Esophagus muscularis mucosa (tissue), 4 donors: ENCODE data around the gene ANKRD44. TPM values are rescaled to one million over a fixed set of nuclear protein-coding genes. Genes with fewer than 3 reads are reported as not detected.

Experiments
- DNase-seq: peaks from one replicate; pipeline ENCODE4 v3.0.0-alpha.2; 2017; ENCODE audit errors: extremely low spot score
- H3K27ac ChIP-seq, 4 donors: fragments of 200-600 bp; sonication (generic); replicated peaks in 1 of 4; 1 replicate in 3 of 4; 2 replicates in 1 of 4; pipeline ENCODE4 v1.5.1; 2016 to 2019; ENCODE audit warnings: mild to moderate bottlenecking in 1 of 4
- H3K27me3 ChIP-seq, 4 donors: fragments of 200-600 bp; sonication (generic); one replicate each; pipeline versions ENCODE4 v1.5.1 to v1.6.0; 2016 to 2019
- H3K36me3 ChIP-seq, 4 donors: fragments of 200-600 bp; sonication (generic); one replicate each; pipeline ENCODE4 v1.5.1; 2016 to 2019
- H3K4me1 ChIP-seq, 4 donors: fragments of 200-600 bp; sonication (generic); one replicate each; pipeline ENCODE4 v1.5.1; 2016 to 2019
- H3K4me3 ChIP-seq, 4 donors: fragments of 200-600 bp; sonication (generic); 1 replicate in 2 of 4; 2 replicates in 2 of 4; pipeline ENCODE4 v1.5.1; 2016 to 2019; ENCODE audit warnings: mild to moderate bottlenecking in 4 of 4, moderate library complexity in 1 of 4
- H3K9me3 ChIP-seq, 4 donors: fragments of 200-600 bp; sonication (generic); 1 replicate in 3 of 4; 2 replicates in 1 of 4; pipeline ENCODE4 v1.5.1; 2016 to 2019
- CTCF ChIP-seq, 3 experiments: fragments of 200-600 bp in 2 of 3; fragments of 450-650 bp in 1 of 3; sonication (generic) in 2 of 3; IDR thresholded peaks; one replicate each; pipeline ENCODE4 v1.5.1; 2017 to 2019; ENCODE audit warnings: antibody characterized with exemption in 3 of 3, mild to moderate bottlenecking in 2 of 3, moderate library complexity in 1 of 3
- EP300 ChIP-seq: sonication (generic); formaldehyde crosslinking; IDR thresholded peaks from one replicate; pipeline ENCODE4 v1.6.1; 2017; ENCODE audit warnings: antibody characterized with exemption
- POLR2A ChIP-seq: fragments of 450-650 bp; IDR thresholded peaks from one replicate; pipeline ENCODE4 v1.6.1; 2017; ENCODE audit warnings: antibody characterized with exemption, moderate library complexity, mild to moderate bottlenecking, low read depth
- POLR2AphosphoS5 ChIP-seq, 2 donors: sonication (generic); formaldehyde crosslinking; IDR thresholded peaks; one replicate each; pipeline ENCODE4 v1.6.1; 2017; ENCODE audit warnings: antibody characterized with exemption in 2 of 2
- WGBS: methylation state at CpG from one replicate; pipeline ENCODE4 v1.1.5; 2018; 5-methylcytosine and 5-hydroxymethylcytosine counted together
- intact Hi-C: fragments of 100-400 bp; cut with DNase I; formaldehyde crosslinking; loops from one replicate; pipeline ENCODE4 v1.15.1; 2023
- total RNA-seq, 4 donors: library from RNA; depleted of rRNA; stranded (reverse); fragments of >200 nt; gene quantifications; one replicate each; pipeline versions ENCODE4 v1.1.0 to v1.2.1, GENCODE V29; 2016

The ANKRD44 gene
- total RNA-seq, 4 donors from 2014 or later: 41.4 to 76.6 (median 48.1) TPM

DNA sequence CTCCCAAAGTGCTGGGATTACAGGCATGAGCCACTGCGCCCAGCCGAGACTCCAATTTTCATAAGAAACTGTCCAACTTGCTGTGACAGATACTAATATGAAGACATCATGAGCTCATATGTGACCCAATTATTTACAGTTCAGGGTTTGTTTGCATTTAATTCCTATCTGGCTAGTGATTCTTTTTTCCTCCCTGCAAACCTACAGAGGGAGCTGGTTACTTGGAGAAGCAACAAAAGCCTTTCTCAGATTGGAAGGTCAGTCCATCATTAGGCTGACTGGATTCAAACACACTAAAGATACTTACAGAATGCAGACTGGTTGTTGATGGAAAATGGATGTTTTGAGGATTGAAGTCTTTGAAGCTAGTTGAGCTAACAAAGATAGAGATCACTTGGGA, 176.4 kb downstream of the ANKRD44 start:
- TF ChIP-seq EP300: no peak
- TF ChIP-seq CTCF (IDR thresholded peaks at IDR 0.05): no peak
- TF ChIP-seq POLR2AphosphoS5 (IDR thresholded peaks at IDR 0.05): no peak
- TF ChIP-seq POLR2A: no peak
- WGBS: 92% methylated on average over 2 of the region's 2 CpGs
- no peak for DNase-seq
- Histone ChIP-seq H3K9me3 (no peaks in the 10 kb centered on the region), H3K4me1 (peaks cover 0 to 62% (median 42%) of the 10 kb centered on the region in 4 donors), H3K4me3 (no peak overlapping the region), H3K27ac (no peak overlapping the region), H3K36me3 (peaks cover 0 to 6% (median 0%) of the 10 kb centered on the region in 4 donors), H3K27me3 (no peaks in the 10 kb centered on the region)
- intact Hi-C loops: no loop called here

GRCh38 chr2:197131558-197131855, 179.1 kb downstream of the ANKRD44 start:
- H3K4me1 ChIP-seq: peaks cover 0 to 55% (median 34%) of the 10 kb centered on the region in 4 donors
- WGBS: 84% methylated on average over 4 of the region's 4 CpGs
- TF ChIP-seq CTCF (IDR thresholded peaks at IDR 0.05): no peak
- TF ChIP-seq POLR2A: no peak
- TF ChIP-seq EP300: no peak
- TF ChIP-seq POLR2AphosphoS5 (IDR thresholded peaks at IDR 0.05): no peak
- no peak overlapping the region for H3K4me3 ChIP-seq
- intact Hi-C loops: no loop called here
- no peaks in the 10 kb centered on the region for H3K9me3 ChIP-seq
- DNase-seq: no peak
- no peaks in the 10 kb centered on the region for H3K27me3 ChIP-seq
- peak overlapping the region in 1 of 4 donors; percentile 20 for H3K27ac ChIP-seq
- H3K36me3 ChIP-seq: peaks cover 0 to 6% (median 0%) of the 10 kb centered on the region in 4 donors

GRCh38 chr2:197130318-197130717, 180.3 kb downstream of the ANKRD44 start:
- TF ChIP-seq POLR2AphosphoS5 (IDR thresholded peaks at IDR 0.05): no peak
- TF ChIP-seq CTCF (IDR thresholded peaks at IDR 0.05): no peak
- H3K9me3 ChIP-seq: no peaks in the 10 kb centered on the region
- H3K27me3 ChIP-seq: no peaks in the 10 kb centered on the region
- intact Hi-C loops: no loop called here
- H3K36me3 ChIP-seq: peaks cover 0 to 3% (median 0%) of the 10 kb centered on the region in 4 donors
- DNase-seq: no peak
- H3K4me1 ChIP-seq: peaks cover 0 to 62% (median 44%) of the 10 kb centered on the region in 4 donors
- H3K4me3 ChIP-seq: no peak overlapping the region
- H3K27ac ChIP-seq: peak overlapping the region in 2 of 4 donors; percentile 4 to 38
- WGBS: 63% methylated on average over 6 of the region's 6 CpGs

DNA sequence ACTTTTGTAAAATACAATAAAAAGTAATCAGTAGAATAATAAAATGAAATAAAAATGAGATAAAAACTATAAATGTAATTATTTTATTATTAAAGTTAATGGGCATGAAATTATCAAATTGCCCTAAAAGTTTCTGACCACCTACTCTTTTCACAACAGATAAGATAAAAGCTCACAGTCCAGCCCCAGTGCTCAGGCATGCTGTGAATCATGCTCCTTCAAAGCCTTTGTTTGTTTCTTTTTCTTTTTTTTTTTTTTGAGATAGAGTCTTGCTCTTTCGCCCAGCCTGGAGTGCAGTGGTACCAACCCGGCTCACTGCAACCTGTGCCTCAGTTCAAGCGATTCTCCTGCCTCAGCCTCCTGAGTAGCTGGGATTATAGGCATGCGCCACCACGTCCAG, 181.7 kb downstream of the ANKRD44 start:
- Histone ChIP-seq H3K27ac (no peak overlapping the region), H3K4me3 (no peak overlapping the region), H3K9me3 (no peaks in the 10 kb centered on the region), H3K36me3 (peaks cover 0 to 3% (median 0%) of the 10 kb centered on the region in 4 donors), H3K4me1 (peaks cover 0 to 71% (median 58%) of the 10 kb centered on the region in 4 donors), H3K27me3 (no peaks in the 10 kb centered on the region)
- 90% methylated on average over 5 of the region's 5 CpGs for WGBS
- TF ChIP-seq CTCF (IDR thresholded peaks at IDR 0.05) (no peak), EP300 (no peak), POLR2A (no peak), POLR2AphosphoS5 (IDR thresholded peaks at IDR 0.05) (no peak)
- intact Hi-C loops: no loop called here
- no peak for DNase-seq

- H3K4me1 ChIP-seq: peaks cover 0 to 78% (median 65%) of the 10 kb centered on the region in 4 donors
- intact Hi-C loops: no loop called here
- no peak overlapping the region for H3K27ac ChIP-seq
- peaks cover 0 to 3% (median 0%) of the 10 kb centered on the region in 4 donors for H3K36me3 ChIP-seq
- TF ChIP-seq CTCF (IDR thresholded peaks at IDR 0.05) (no peak), POLR2A (no peak), POLR2AphosphoS5 (IDR thresholded peaks at IDR 0.05) (no peak), EP300 (no peak)
- no peak for DNase-seq
- H3K27me3 ChIP-seq: no peaks in the 10 kb centered on the region
- H3K4me3 ChIP-seq: no peak overlapping the region
- no peaks in the 10 kb centered on the region for H3K9me3 ChIP-seq
- WGBS: 95% methylated on average over 1 of the region's 1 CpG
These were observed 182.5 kb downstream of the ANKRD44 start for GRCh38 chr2:197128126-197128525.
